Measurements from ENCODE around the gene MIEF2. TPM values are rescaled to one million over a fixed set of nuclear protein-coding genes. Genes with fewer than 3 reads are reported as not detected.

Gene MIEF2
- total and polyA plus RNA-seq, 4 donors: 15.5 to 24.1 (median 19.1) TPM

- Histone ChIP-seq H3K4me3 (ENCODE audit: low read depth, low read length) (no peak overlapping the region), H3K27me3 (ENCODE audit: control insufficient read depth, insufficient read depth, low read length) (no peaks in the 10 kb centered on the region), H3K4me1 (ENCODE audit: control insufficient read depth, insufficient read depth, low read length) (peaks cover 19% of the 10 kb centered on the region), H3K27ac (ENCODE audit: low read depth, low read length) (no peak overlapping the region), H3K36me3 (ENCODE audit: control insufficient read depth, insufficient read depth, low read length) (peaks cover 52% of the 10 kb centered on the region), H3K9me3 (ENCODE audit: control insufficient read depth, insufficient read depth, low read length) (no peaks in the 10 kb centered on the region)
- no peak for DNase-seq (ENCODE audit: low read depth in 4 of 6, low spot score in 6 of 6)
- WGBS (ENCODE audit: insufficient coverage): no CpG with 5 or more reads among the region's 4 CpGs
These were observed 48.7 kb downstream of the MIEF2 start for GRCh38 chr17:18309202-18309601.

GRCh38 chr17:18314059-18314730 is 53.7 kb downstream of the MIEF2 start:
- Histone ChIP-seq H3K4me1 (ENCODE audit: control insufficient read depth, insufficient read depth, low read length) (peaks cover 59% of the 10 kb centered on the region), H3K4me3 (ENCODE audit: low read depth, low read length) (peak overlapping the region; percentile 96), H3K36me3 (ENCODE audit: control insufficient read depth, insufficient read depth, low read length) (peaks cover 41% of the 10 kb centered on the region), H3K9me3 (ENCODE audit: control insufficient read depth, insufficient read depth, low read length) (no peaks in the 10 kb centered on the region), H3K27ac (ENCODE audit: low read depth, low read length) (peak overlapping the region; percentile 85), H3K27me3 (ENCODE audit: control insufficient read depth, insufficient read depth, low read length) (no peaks in the 10 kb centered on the region)
- DNase-seq (ENCODE audit: low read depth in 4 of 6, low spot score in 6 of 6): peak in 2 of 6 donors; percentile 0 to 2
- 0% methylated on average over 36 of the region's 39 CpGs for WGBS (ENCODE audit: insufficient coverage)

DNA sequence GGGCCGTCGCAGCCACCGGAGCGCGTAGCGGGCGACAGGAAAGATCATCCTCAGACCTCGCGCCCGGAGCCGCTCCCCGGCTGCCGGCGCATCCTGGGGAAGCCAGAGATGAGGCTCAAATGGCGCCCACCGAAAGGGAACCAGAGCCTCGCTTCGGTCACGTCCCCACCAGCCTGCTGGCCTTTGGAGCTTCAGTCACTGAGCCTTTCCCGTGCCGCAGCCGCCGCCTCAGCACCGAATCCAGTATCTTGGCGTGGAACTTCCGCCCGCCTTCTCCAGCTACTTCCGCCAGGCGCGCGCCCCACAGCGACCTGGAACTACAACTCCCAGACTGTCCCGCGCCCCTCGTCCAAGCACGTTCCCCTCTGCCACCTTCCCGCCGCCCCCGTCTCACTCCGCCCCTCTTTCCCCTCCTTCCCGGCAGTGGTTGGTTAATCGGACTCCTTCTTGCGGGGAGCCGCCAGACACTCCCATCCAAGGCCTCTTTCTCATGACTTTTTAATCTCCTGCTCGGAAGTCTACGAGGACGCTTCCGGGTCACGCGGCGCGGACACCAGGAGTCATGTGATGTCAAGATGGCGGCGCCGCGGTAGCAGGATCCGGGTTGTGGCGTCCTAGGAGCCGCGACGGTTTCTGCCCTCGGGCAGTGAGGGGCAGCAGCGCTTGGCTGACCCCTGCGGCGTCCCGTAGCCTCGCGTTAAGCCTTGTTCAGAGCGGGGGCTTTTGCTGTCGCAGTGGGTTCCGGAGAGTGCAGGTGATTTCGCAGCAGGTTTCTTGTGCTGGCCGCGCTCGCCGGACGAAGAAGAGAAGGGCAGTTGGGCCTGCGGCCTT is 54.5 kb downstream of the MIEF2 start, which contains the start of the genes SMCR8 and TOP3A:
Gene SMCR8, plus strand, starts transcription at position 563 of the 831 bp plus-strand sequence. CDS start 497 bp downstream, outside the sequence.
Gene TOP3A, minus strand, starts transcription at position 264 of the 831 bp plus-strand sequence. Its CDS starts 216 bp downstream, at position 48.
- peak; percentile 90 to 99 (median 94) for DNase-seq (ENCODE audit: low read depth in 4 of 6, low spot score in 6 of 6)

DNA sequence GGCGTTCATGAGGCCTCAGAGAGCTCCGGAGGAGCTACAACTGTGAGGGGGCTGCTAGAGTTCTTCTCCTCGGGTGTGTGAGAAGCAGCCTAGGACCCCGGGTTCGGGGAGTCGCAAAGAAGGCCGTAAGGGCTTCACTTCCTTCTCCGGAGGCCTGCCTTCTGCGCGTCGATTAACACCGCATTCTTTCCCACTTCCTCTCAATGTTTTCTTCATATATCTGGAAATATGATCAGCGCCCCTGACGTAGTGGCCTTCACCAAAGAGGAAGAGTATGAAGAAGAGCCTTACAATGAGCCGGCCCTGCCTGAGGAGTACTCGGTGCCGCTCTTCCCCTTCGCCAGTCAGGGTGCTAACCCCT is 55.1 kb downstream of the MIEF2 start:
- peaks cover 72% of the 10 kb centered on the region for H3K4me1 ChIP-seq (ENCODE audit: control insufficient read depth, insufficient read depth, low read length)
- peak overlapping the region; percentile 85 for H3K27ac ChIP-seq (ENCODE audit: low read depth, low read length)
- no peaks in the 10 kb centered on the region for H3K9me3 ChIP-seq (ENCODE audit: control insufficient read depth, insufficient read depth, low read length)
- H3K4me3 ChIP-seq (ENCODE audit: low read depth, low read length): peak overlapping the region; percentile 96
- no peak for DNase-seq (ENCODE audit: low read depth in 4 of 6, low spot score in 6 of 6)
- H3K36me3 ChIP-seq (ENCODE audit: control insufficient read depth, insufficient read depth, low read length): peaks cover 40% of the 10 kb centered on the region
- H3K27me3 ChIP-seq (ENCODE audit: control insufficient read depth, insufficient read depth, low read length): no peaks in the 10 kb centered on the region
- WGBS (ENCODE audit: insufficient coverage): 14% methylated on average over 16 of the region's 18 CpGs

More for the DNA sequence above, 54.5 kb downstream of the MIEF2 start, which contains the start of the genes SMCR8 and TOP3A:
- Histone ChIP-seq H3K36me3 (ENCODE audit: control insufficient read depth, insufficient read depth, low read length) (peaks cover 39% of the 10 kb centered on the region), H3K9me3 (ENCODE audit: control insufficient read depth, insufficient read depth, low read length) (no peaks in the 10 kb centered on the region), H3K27me3 (ENCODE audit: control insufficient read depth, insufficient read depth, low read length) (no peaks in the 10 kb centered on the region), H3K4me3 (ENCODE audit: low read depth, low read length) (peak within 1 kb of the TSS; percentile 96), H3K4me1 (ENCODE audit: control insufficient read depth, insufficient read depth, low read length) (peaks cover 66% of the 10 kb centered on the region), H3K27ac (ENCODE audit: low read depth, low read length) (peak within 1 kb of the TSS; percentile 85)
- WGBS (ENCODE audit: insufficient coverage): under 1% methylated on average over 78 of the region's 78 CpGs

- Histone ChIP-seq H3K4me3 (ENCODE audit: low read depth, low read length) (peak overlapping the region; percentile 96), H3K27me3 (ENCODE audit: control insufficient read depth, insufficient read depth, low read length) (no peaks in the 10 kb centered on the region), H3K4me1 (ENCODE audit: control insufficient read depth, insufficient read depth, low read length) (peaks cover 75% of the 10 kb centered on the region), H3K36me3 (ENCODE audit: control insufficient read depth, insufficient read depth, low read length) (peaks cover 42% of the 10 kb centered on the region), H3K27ac (ENCODE audit: low read depth, low read length) (no peak overlapping the region), H3K9me3 (ENCODE audit: control insufficient read depth, insufficient read depth, low read length) (no peaks in the 10 kb centered on the region)
- WGBS (ENCODE audit: insufficient coverage): 76% methylated on average over 11 of the region's 11 CpGs
- no peak for DNase-seq (ENCODE audit: low read depth in 4 of 6, low spot score in 6 of 6)
These were observed 55.5 kb downstream of the MIEF2 start for GRCh38 chr17:18315961-18316360.

Other genes with a start within 250 kb of the MIEF2 start
- 10 to 100 TPM; 22.8 to 25.8 TPM for gene ATPAF2, start 221.5 kb upstream of the MIEF2 start, total RNA-seq
- 10 to 100 TPM; 26.8 to 31.5 TPM for gene ATPAF2, start 221.5 kb upstream of the MIEF2 start, polyA plus RNA-seq (ENCODE audit: insufficient read length in 2 of 2)
- 1 to 10 TPM; 8.0 to 8.2 TPM for gene GID4, start 221.3 kb upstream of the MIEF2 start, total RNA-seq
- 10 to 100 TPM; 13.7 to 13.9 TPM for gene GID4, start 221.3 kb upstream of the MIEF2 start, polyA plus RNA-seq (ENCODE audit: insufficient read length in 2 of 2)
- gene DRG2, start 172.7 kb upstream of the MIEF2 start, total RNA-seq: 10 to 100 TPM; 20.6 to 41.8 TPM
- 10 to 100 TPM; 33.0 to 34.6 TPM for gene DRG2, start 172.7 kb upstream of the MIEF2 start, polyA plus RNA-seq (ENCODE audit: insufficient read length in 2 of 2)
- 1 to 10 TPM; 1.3 to 1.8 TPM for gene MYO15A, start 151.9 kb upstream of the MIEF2 start, total RNA-seq
- gene MYO15A, start 151.9 kb upstream of the MIEF2 start, polyA plus RNA-seq (ENCODE audit: insufficient read length in 2 of 2): 1 to 10 TPM; 5.4 to 6.8 TPM
- 10 to 100 TPM; 71.5 to 79.3 TPM for gene ALKBH5, start 76.8 kb upstream of the MIEF2 start, total RNA-seq
- gene ALKBH5, start 76.8 kb upstream of the MIEF2 start, polyA plus RNA-seq (ENCODE audit: insufficient read length in 2 of 2): 10 to 100 TPM; 70.8 to 74.1 TPM
- gene LLGL1, start 35.0 kb upstream of the MIEF2 start, total RNA-seq: 10 to 100 TPM; 53.2 TPM
- 100 to 1,000 TPM; 106 to 132 TPM for gene LLGL1, start 35.0 kb upstream of the MIEF2 start, polyA plus RNA-seq (ENCODE audit: insufficient read length in 2 of 2)
- gene FLII, start 1.9 kb upstream of the MIEF2 start, total RNA-seq: 100 to 1,000 TPM in 1 of 2 donors, 10 to 100 TPM in 1; 77.4 to 124 TPM
- gene FLII, start 1.9 kb upstream of the MIEF2 start, polyA plus RNA-seq (ENCODE audit: insufficient read length in 2 of 2): 100 to 1,000 TPM; 128 to 133 TPM
- 10 to 100 TPM; 28.1 to 36.2 TPM for gene TOP3A, start 54.3 kb downstream of the MIEF2 start, total RNA-seq
- 10 to 100 TPM; 43.6 to 70.6 TPM for gene TOP3A, start 54.3 kb downstream of the MIEF2 start, polyA plus RNA-seq (ENCODE audit: insufficient read length in 2 of 2)
- 10 to 100 TPM; 10.7 to 11.2 TPM for gene SMCR8, start 54.6 kb downstream of the MIEF2 start, total RNA-seq
- 1 to 10 TPM; 9.1 to 9.2 TPM for gene SMCR8, start 54.6 kb downstream of the MIEF2 start, polyA plus RNA-seq (ENCODE audit: insufficient read length in 2 of 2)
- gene SHMT1, start 102.9 kb downstream of the MIEF2 start, total RNA-seq: 10 to 100 TPM; 13.7 to 16.9 TPM
- gene SHMT1, start 102.9 kb downstream of the MIEF2 start, polyA plus RNA-seq (ENCODE audit: insufficient read length in 2 of 2): 10 to 100 TPM; 14.9 to 20.0 TPM
- under 1 TPM in 1 of 2 donors, not detected in 1; 0.10 TPM for gene EVPLL, start 117.1 kb downstream of the MIEF2 start, total RNA-seq
- gene EVPLL, start 117.1 kb downstream of the MIEF2 start, polyA plus RNA-seq (ENCODE audit: insufficient read length in 2 of 2): 1 to 10 TPM in 1 of 2 donors, under 1 TPM in 1; 0.70 to 2.5 TPM
- gene LGALS9C, start 216.1 kb downstream of the MIEF2 start, total RNA-seq: not detected
- gene LGALS9C, start 216.1 kb downstream of the MIEF2 start, polyA plus RNA-seq (ENCODE audit: insufficient read length in 2 of 2): not detected

Measured in spinal cord (tissue), 10 donors.